Loucy (cell line): ENCODE results near the gene CLDN15.

ENCODE experiments used
- H2AFZ ChIP-seq: fragments of 200-600 bp; sonication (generic); 2 replicates; pipeline ENCODE4 v1.6.0; 2016; ENCODE audit warnings: antibody characterized with exemption, mild to moderate bottlenecking, low read length, moderate library complexity
- H3F3A ChIP-seq: fragments of 200-600 bp; 2 replicates; pipeline ENCODE4 v1.6.0; 2016; ENCODE audit warnings: antibody characterized with exemption, low read depth, mild to moderate bottlenecking
- H3K27me3 ChIP-seq: fragments of 200-600 bp; sonication (generic); 2 replicates; pipeline ENCODE4 v1.6.1; 2014; ENCODE audit warnings: low read length, mild to moderate bottlenecking; ENCODE audit not compliant: insufficient read depth, poor library complexity, severe bottlenecking
- H3K36me3 ChIP-seq: fragments of 200-600 bp; sonication (generic); 2 replicates; pipeline ENCODE4 v1.6.1; 2016; ENCODE audit warnings: low read length; ENCODE audit not compliant: insufficient read depth
- H3K4me1 ChIP-seq: fragments of 200-600 bp; sonication (generic); 2 replicates; pipeline ENCODE4 v1.5.1; 2014; ENCODE audit warnings: low read length, mild to moderate bottlenecking; ENCODE audit not compliant: insufficient read depth, poor library complexity, severe bottlenecking
- H3K4me2 ChIP-seq: fragments of 200-600 bp; sonication (generic); 2 replicates; pipeline ENCODE4 v1.6.0; 2014; ENCODE audit warnings: antibody characterized with exemption, low read length, low read depth, mild to moderate bottlenecking; ENCODE audit not compliant: poor library complexity, severe bottlenecking
- H3K4me3 ChIP-seq: fragments of 200-600 bp; sonication (generic); 2 replicates; pipeline ENCODE4 v1.5.1; 2014; ENCODE audit warnings: low read length, mild to moderate bottlenecking, mixed read lengths; ENCODE audit not compliant: poor library complexity, severe bottlenecking
- H3K79me2 ChIP-seq: fragments of 200-600 bp; sonication (generic); 2 replicates; pipeline ENCODE4 v1.6.1; 2014; ENCODE audit warnings: low read length; ENCODE audit not compliant: insufficient read depth
- H3K9ac ChIP-seq: fragments of 200-600 bp; sonication (generic); 2 replicates; pipeline ENCODE4 v1.6.0; 2014; ENCODE audit warnings: mild to moderate bottlenecking, low read depth, low read length, moderate library complexity; ENCODE audit not compliant: poor library complexity, severe bottlenecking
- H3K9me2 ChIP-seq: fragments of 200-600 bp; sonication (generic); replicated peaks from 2 replicates; pipeline ENCODE4 v1.6.1; 2016; ENCODE audit warnings: low read depth, low read length, mixed read lengths
- H3K9me3 ChIP-seq: fragments of 200-600 bp; sonication (generic); 2 replicates; pipeline ENCODE4 v1.6.1; 2014; ENCODE audit warnings: mild to moderate bottlenecking, antibody characterized with exemption, low read length, low read depth; ENCODE audit not compliant: insufficient read depth
- H4K20me1 ChIP-seq: fragments of 200-600 bp; sonication (generic); 2 replicates; pipeline ENCODE4 v1.6.0; 2014; ENCODE audit warnings: antibody characterized with exemption, low read length, mild to moderate bottlenecking; ENCODE audit not compliant: insufficient read depth, poor library complexity, severe bottlenecking
- EZH2phosphoT487 ChIP-seq: fragments of 200-600 bp; IDR thresholded peaks from 2 replicates; pipeline ENCODE4 v1.6.1; 2018; ENCODE audit warnings: antibody characterized with exemption, mild to moderate bottlenecking, moderate library complexity, borderline replicate concordance
- TF ChIP-seq, protein P1 (sequence below): fragments of 200-600 bp; sonication (generic); conservative IDR thresholded peaks from 2 replicates; pipeline ENCODE4 v1.5.1; 2014; ENCODE audit warnings: mild to moderate bottlenecking, antibody characterized with exemption, low read length

CLDN15 gene

GRCh38 chr7:101234636-101235035 is 3.0 kb downstream of the CLDN15 start:
- no peaks in the 10 kb centered on the region for H3K9me2 ChIP-seq
- no peak overlapping the region for H3K4me3 ChIP-seq
- no peaks in the 10 kb centered on the region for H3K36me3 ChIP-seq
- no peaks in the 10 kb centered on the region for H3K27me3 ChIP-seq
- H2AFZ ChIP-seq = no peak overlapping the region
- no peaks in the 10 kb centered on the region for H3F3A ChIP-seq
- no peak overlapping the region for H3K4me2 ChIP-seq
- H3K4me1 ChIP-seq = no peaks in the 10 kb centered on the region
- H3K79me2 ChIP-seq = no peaks in the 10 kb centered on the region
- no peaks in the 10 kb centered on the region for H3K9me3 ChIP-seq
- no peak overlapping the region for H3K9ac ChIP-seq
- TF ChIP-seq, protein P1, sequence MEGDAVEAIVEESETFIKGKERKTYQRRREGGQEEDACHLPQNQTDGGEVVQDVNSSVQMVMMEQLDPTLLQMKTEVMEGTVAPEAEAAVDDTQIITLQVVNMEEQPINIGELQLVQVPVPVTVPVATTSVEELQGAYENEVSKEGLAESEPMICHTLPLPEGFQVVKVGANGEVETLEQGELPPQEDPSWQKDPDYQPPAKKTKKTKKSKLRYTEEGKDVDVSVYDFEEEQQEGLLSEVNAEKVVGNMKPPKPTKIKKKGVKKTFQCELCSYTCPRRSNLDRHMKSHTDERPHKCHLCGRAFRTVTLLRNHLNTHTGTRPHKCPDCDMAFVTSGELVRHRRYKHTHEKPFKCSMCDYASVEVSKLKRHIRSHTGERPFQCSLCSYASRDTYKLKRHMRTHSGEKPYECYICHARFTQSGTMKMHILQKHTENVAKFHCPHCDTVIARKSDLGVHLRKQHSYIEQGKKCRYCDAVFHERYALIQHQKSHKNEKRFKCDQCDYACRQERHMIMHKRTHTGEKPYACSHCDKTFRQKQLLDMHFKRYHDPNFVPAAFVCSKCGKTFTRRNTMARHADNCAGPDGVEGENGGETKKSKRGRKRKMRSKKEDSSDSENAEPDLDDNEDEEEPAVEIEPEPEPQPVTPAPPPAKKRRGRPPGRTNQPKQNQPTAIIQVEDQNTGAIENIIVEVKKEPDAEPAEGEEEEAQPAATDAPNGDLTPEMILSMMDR = no peak
- TF ChIP-seq EZH2phosphoT487 = no peak
- no peaks in the 10 kb centered on the region for H4K20me1 ChIP-seq

DNA sequence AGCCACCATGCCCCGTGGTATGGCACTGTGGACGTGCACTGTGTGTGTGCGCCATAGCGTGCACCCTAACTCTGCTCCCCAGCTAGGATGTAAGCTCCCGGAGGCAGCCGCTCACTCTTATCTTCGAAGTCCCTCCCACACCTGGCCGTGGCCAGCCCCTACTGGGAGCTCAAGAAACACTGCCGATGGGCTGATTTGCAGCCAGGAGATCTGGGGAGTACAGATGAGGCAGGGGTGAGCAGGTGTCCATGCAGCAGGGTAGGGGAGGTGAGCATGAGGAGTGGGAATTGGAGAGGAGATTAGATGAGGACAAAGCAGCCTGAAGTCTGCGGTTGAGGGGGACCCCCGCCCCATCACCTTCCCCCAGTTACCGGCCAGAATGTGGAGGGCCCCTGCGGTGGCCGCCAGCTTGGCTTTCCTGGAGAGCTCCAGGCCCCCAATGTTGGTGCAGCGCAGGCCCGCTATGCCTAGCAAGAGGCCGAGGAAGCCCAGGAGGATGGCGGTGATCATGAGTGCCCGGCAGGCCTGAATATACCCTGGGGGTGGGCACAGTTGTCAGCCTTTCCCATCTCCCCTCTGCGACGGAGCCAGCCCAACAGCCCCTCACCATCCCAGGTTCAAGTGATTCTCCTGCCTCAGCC is 3.6 kb downstream of the CLDN15 start:
- H3F3A ChIP-seq = no peaks in the 10 kb centered on the region
- H2AFZ ChIP-seq = no peak overlapping the region
- TF ChIP-seq, protein P1 = no peak
- TF ChIP-seq EZH2phosphoT487 = no peak
- H3K36me3 ChIP-seq = no peaks in the 10 kb centered on the region
- no peaks in the 10 kb centered on the region for H3K79me2 ChIP-seq
- H3K4me1 ChIP-seq = no peaks in the 10 kb centered on the region
- H4K20me1 ChIP-seq = no peaks in the 10 kb centered on the region
- no peak overlapping the region for H3K4me3 ChIP-seq
- H3K9ac ChIP-seq = no peak overlapping the region
- no peaks in the 10 kb centered on the region for H3K27me3 ChIP-seq
- H3K4me2 ChIP-seq = no peak overlapping the region
- H3K9me2 ChIP-seq = no peaks in the 10 kb centered on the region
- no peaks in the 10 kb centered on the region for H3K9me3 ChIP-seq

GRCh38 chr7:101232141-101232850 is 5.3 kb downstream of the CLDN15 start:
- Histone ChIP-seq H4K20me1 (no peaks in the 10 kb centered on the region), H3K4me1 (no peaks in the 10 kb centered on the region), H3K27me3 (no peaks in the 10 kb centered on the region), H3F3A (no peaks in the 10 kb centered on the region), H3K36me3 (no peaks in the 10 kb centered on the region), H3K9me3 (no peaks in the 10 kb centered on the region), H3K79me2 (no peaks in the 10 kb centered on the region), H3K4me3 (no peak overlapping the region), H3K9ac (no peak overlapping the region), H2AFZ (no peak overlapping the region), H3K4me2 (no peak overlapping the region), H3K9me2 (no peaks in the 10 kb centered on the region)
- TF ChIP-seq, protein P1 = no peak
- TF ChIP-seq EZH2phosphoT487 = no peak
